HUES6 (cell line): ENCODE data around the gene FRMD4B.
A peak's percentile ranks its signal among the peaks of the same experiment; 100 is the strongest.
"Not testable (repeated sequence)": the region's sequence is repeated elsewhere in the genome, so short reads cannot be mapped to it uniquely, and the experiment has no call there.

Experiments used
- H3K27ac ChIP-seq: 2 replicates; pipeline ENCODE4 v1.7.0; 2013; ENCODE audit warnings: low read depth, mild to moderate bottlenecking, low read length, inconsistent platforms
- H3K27me3 ChIP-seq: 2 replicates; pipeline ENCODE4 v1.6.1; 2013; ENCODE audit warnings: low read length; ENCODE audit not compliant: control insufficient read depth, insufficient read depth
- H3K36me3 ChIP-seq: 2 replicates; pipeline ENCODE4 v1.6.1; 2013; ENCODE audit warnings: low read length; ENCODE audit not compliant: control insufficient read depth, insufficient read depth
- H3K4me1 ChIP-seq: 2 replicates; pipeline ENCODE4 v1.6.1; 2013; ENCODE audit warnings: low read length; ENCODE audit not compliant: control insufficient read depth, insufficient read depth
- H3K4me3 ChIP-seq: 2 replicates; pipeline ENCODE4 v1.5.1; 2013; ENCODE audit warnings: low read depth, low read length
- H3K9ac ChIP-seq: one replicate; pipeline ENCODE4 v1.6.1; 2013; ENCODE audit warnings: mild to moderate bottlenecking, low read length
- H3K9me3 ChIP-seq: 2 replicates; pipeline ENCODE4 v1.6.1; 2013; ENCODE audit warnings: low read depth, low read length; ENCODE audit not compliant: control insufficient read depth, insufficient read depth

Gene FRMD4B

GRCh38 chr3:69241769-69242168 is 144.1 kb downstream of the FRMD4B start:
- no peaks in the 10 kb centered on the region for H3K36me3 ChIP-seq
- no peaks in the 10 kb centered on the region for H3K9me3 ChIP-seq
- H3K4me1 ChIP-seq: peaks cover 53% of the 10 kb centered on the region
- H3K27ac ChIP-seq: no peak overlapping the region
- peaks cover 5% of the 10 kb centered on the region; the same call in 1 of the 2 replicates for H3K27me3 ChIP-seq
- H3K4me3 ChIP-seq: no peak overlapping the region
- no peak overlapping the region for H3K9ac ChIP-seq

- Histone ChIP-seq H3K27me3 (no peaks in the 10 kb centered on the region), H3K4me1 (peaks cover 52% of the 10 kb centered on the region), H3K36me3 (no peaks in the 10 kb centered on the region), H3K9me3 (no peaks in the 10 kb centered on the region), H3K4me3 (no peak overlapping the region; the same call in 1 of the 2 replicates), H3K27ac (peak overlapping the region; percentile 70; the same call in 1 of the 2 replicates), H3K9ac (peak overlapping the region; percentile 38)
These were observed 145.0 kb downstream of the FRMD4B start for GRCh38 chr3:69240651-69241568.

- H3K9me3 ChIP-seq: no peaks in the 10 kb centered on the region
- H3K4me3 ChIP-seq: no peak overlapping the region
- no peak overlapping the region for H3K9ac ChIP-seq
- peaks cover 52% of the 10 kb centered on the region for H3K4me1 ChIP-seq
- H3K27me3 ChIP-seq: no peaks in the 10 kb centered on the region
- H3K36me3 ChIP-seq: no peaks in the 10 kb centered on the region
- H3K27ac ChIP-seq: 0 out of 2 replicates have a peak overlapping the region, but pooled peaks have one; percentile 7
These were observed 146.8 kb downstream of the FRMD4B start for GRCh38 chr3:69239063-69239462.

GRCh38 chr3:69236812-69237707 is 148.8 kb downstream of the FRMD4B start:
- H3K27me3 ChIP-seq: no peaks in the 10 kb centered on the region
- H3K4me1 ChIP-seq: peaks cover 37% of the 10 kb centered on the region
- H3K36me3 ChIP-seq: no peaks in the 10 kb centered on the region
- H3K4me3 ChIP-seq: peak overlapping the region; percentile 24; the same call in 1 of the 2 replicates
- no peak overlapping the region for H3K9ac ChIP-seq
- H3K9me3 ChIP-seq: no peaks in the 10 kb centered on the region
- no peak overlapping the region for H3K27ac ChIP-seq

GRCh38 chr3:69235882-69236281 is 150.0 kb downstream of the FRMD4B start:
- Histone ChIP-seq H3K27ac (no peak overlapping the region), H3K9ac (no peak overlapping the region), H3K36me3 (no peaks in the 10 kb centered on the region), H3K27me3 (no peaks in the 10 kb centered on the region), H3K4me3 (no peak overlapping the region), H3K9me3 (no peaks in the 10 kb centered on the region), H3K4me1 (peaks cover 32% of the 10 kb centered on the region)

- H3K27me3 ChIP-seq, H3K9me3 ChIP-seq, H3K9ac ChIP-seq, H3K4me3 ChIP-seq, H3K36me3 ChIP-seq, H3K27ac ChIP-seq: not testable (repeated sequence)
- H3K4me1 ChIP-seq: peaks cover 26% of the 10 kb centered on the region
These were observed 150.7 kb downstream of the FRMD4B start for GRCh38 chr3:69235227-69235626.

- Histone ChIP-seq H3K27me3 (no peaks in the 10 kb centered on the region), H3K9me3 (no peaks in the 10 kb centered on the region), H3K27ac (no peak overlapping the region), H3K36me3 (no peaks in the 10 kb centered on the region), H3K4me1 (peaks cover 16% of the 10 kb centered on the region), H3K4me3 (no peak overlapping the region), H3K9ac (no peak overlapping the region)
These were observed 153.4 kb downstream of the FRMD4B start for GRCh38 chr3:69232482-69232881.

GRCh38 chr3:69231929-69232440 is 153.9 kb downstream of the FRMD4B start:
- Histone ChIP-seq H3K4me3 (no peak overlapping the region), H3K36me3 (no peaks in the 10 kb centered on the region), H3K9me3 (no peaks in the 10 kb centered on the region), H3K27ac (no peak overlapping the region), H3K4me1 (peaks cover 11% of the 10 kb centered on the region), H3K9ac (no peak overlapping the region), H3K27me3 (no peaks in the 10 kb centered on the region)

GRCh38 chr3:69226071-69226470 is 159.8 kb downstream of the FRMD4B start:
- no peaks in the 10 kb centered on the region for H3K27me3 ChIP-seq
- no peak overlapping the region for H3K27ac ChIP-seq
- H3K4me3 ChIP-seq: no peak overlapping the region
- no peak overlapping the region for H3K9ac ChIP-seq
- H3K36me3 ChIP-seq: no peaks in the 10 kb centered on the region; the same call in 1 of the 2 replicates
- H3K4me1 ChIP-seq: no peaks in the 10 kb centered on the region
- no peaks in the 10 kb centered on the region for H3K9me3 ChIP-seq

GRCh38 chr3:69219101-69219708 is 166.7 kb downstream of the FRMD4B start:
- Histone ChIP-seq H3K27me3 (no peaks in the 10 kb centered on the region), H3K9me3 (no peaks in the 10 kb centered on the region), H3K9ac (no peak overlapping the region), H3K4me1 (no peaks in the 10 kb centered on the region), H3K27ac (no peak overlapping the region), H3K4me3 (no peak overlapping the region), H3K36me3 (peaks cover 1% of the 10 kb centered on the region; the same call in 1 of the 2 replicates)
